ENCODE data around the gene ABLIM2. TPM values are rescaled to one million over a fixed set of nuclear protein-coding genes. Genes with fewer than 3 reads are reported as not detected.

ABLIM2 gene
- total RNA-seq, 1 donor from 2014 or later: 3.5 TPM

GRCh38 chr4:8132947-8133705, 25.5 kb downstream of the ABLIM2 start:
- peaks cover 5% of the 10 kb centered on the region for H3K9me3 Mint-ChIP-seq
- no peak overlapping the region for H3K4me3 Mint-ChIP-seq
- no peaks in the 10 kb centered on the region for H3K36me3 Mint-ChIP-seq
- H3K27me3 Mint-ChIP-seq (ENCODE audit: low read depth): peaks cover 10% of the 10 kb centered on the region
- peaks cover 6% of the 10 kb centered on the region for H3K4me1 Mint-ChIP-seq
- no peak for TF ChIP-seq CTCF (IDR thresholded peaks at IDR 0.05; ENCODE audit: unreplicated experiment)
- H3K27ac Mint-ChIP-seq: no peak overlapping the region
- no peak for DNase-seq (ENCODE audit: low spot score in 2 of 2, unreplicated experiment in 2 of 2)

DNA sequence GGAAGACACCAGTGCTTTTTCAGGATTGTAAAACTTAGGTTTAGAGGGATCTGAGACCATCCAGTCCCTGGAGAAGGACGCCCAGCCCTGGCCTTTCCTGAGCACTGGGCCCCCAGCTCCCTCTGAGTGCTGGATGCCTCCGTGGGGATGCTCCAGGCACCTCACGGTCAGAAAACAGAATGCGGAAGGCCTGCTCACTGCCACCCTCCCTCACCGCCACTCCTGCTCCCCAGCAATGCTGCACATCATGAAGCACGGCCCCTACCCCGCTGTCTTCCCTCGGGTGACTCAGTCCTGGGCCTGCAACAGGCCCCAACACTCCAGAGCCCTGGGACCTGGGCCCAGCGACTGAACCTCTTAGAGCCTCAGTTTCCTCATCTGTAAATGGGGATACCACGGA, 26.2 kb downstream of the ABLIM2 start:
- no peak for TF ChIP-seq CTCF (IDR thresholded peaks at IDR 0.05; ENCODE audit: unreplicated experiment)
- no peak overlapping the region for H3K27ac Mint-ChIP-seq
- peaks cover 8% of the 10 kb centered on the region for H3K4me1 Mint-ChIP-seq
- no peak for DNase-seq (ENCODE audit: low spot score in 2 of 2, unreplicated experiment in 2 of 2)
- H3K36me3 Mint-ChIP-seq: no peaks in the 10 kb centered on the region
- no peak overlapping the region for H3K4me3 Mint-ChIP-seq
- H3K9me3 Mint-ChIP-seq: no peaks in the 10 kb centered on the region
- peaks cover 10% of the 10 kb centered on the region for H3K27me3 Mint-ChIP-seq (ENCODE audit: low read depth)

DNA sequence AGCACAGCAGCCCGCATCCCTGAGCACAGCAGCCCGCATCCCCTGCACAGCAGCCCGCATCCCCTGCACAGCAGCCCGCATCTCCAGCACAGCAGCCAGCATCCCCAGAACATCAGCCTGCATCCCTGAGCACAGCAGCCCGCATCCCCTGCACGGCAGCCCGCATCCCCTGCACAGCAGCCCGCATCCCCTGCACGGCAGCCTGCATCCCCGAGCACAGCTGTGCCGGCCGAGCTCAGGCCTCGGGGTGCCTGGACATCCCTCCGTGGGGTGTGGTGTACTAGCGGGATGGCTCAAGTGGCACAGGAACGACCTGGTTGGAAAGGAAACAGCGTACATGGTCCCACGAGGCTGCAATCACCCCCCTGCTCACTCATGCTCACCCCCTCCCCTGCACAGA, 26.8 kb downstream of the ABLIM2 start:
- peaks cover 10% of the 10 kb centered on the region for H3K27me3 Mint-ChIP-seq (ENCODE audit: low read depth)
- no peak overlapping the region for H3K27ac Mint-ChIP-seq
- no peaks in the 10 kb centered on the region for H3K36me3 Mint-ChIP-seq
- H3K4me3 Mint-ChIP-seq: no peak overlapping the region
- TF ChIP-seq CTCF (IDR thresholded peaks at IDR 0.05; ENCODE audit: unreplicated experiment): no peak
- H3K4me1 Mint-ChIP-seq: peaks cover 8% of the 10 kb centered on the region
- DNase-seq (ENCODE audit: low spot score in 2 of 2, unreplicated experiment in 2 of 2): no peak
- H3K9me3 Mint-ChIP-seq: no peaks in the 10 kb centered on the region

DNA sequence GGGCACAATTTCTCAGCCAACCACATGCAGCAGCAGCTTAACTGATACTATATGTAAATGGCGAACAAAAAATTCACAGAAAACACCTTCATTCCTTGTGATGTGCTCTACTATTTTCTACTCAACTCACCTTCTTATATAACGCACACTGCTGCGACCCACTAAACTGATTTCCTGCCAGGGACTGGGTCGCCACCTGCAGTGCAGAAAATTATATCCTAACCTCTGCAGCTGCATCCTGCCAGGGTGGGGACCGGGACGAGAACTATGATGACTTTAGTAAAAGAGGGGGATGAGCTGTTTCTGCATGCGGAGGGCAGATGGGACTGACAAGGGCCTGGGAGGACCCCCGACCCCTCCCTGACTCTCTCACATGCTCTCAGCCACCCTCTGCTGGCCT, 27.4 kb downstream of the ABLIM2 start:
- no peaks in the 10 kb centered on the region for H3K9me3 Mint-ChIP-seq
- no peak for DNase-seq (ENCODE audit: low spot score in 2 of 2, unreplicated experiment in 2 of 2)
- H3K27ac Mint-ChIP-seq: no peak overlapping the region
- H3K4me3 Mint-ChIP-seq: no peak overlapping the region
- H3K27me3 Mint-ChIP-seq (ENCODE audit: low read depth): peaks cover 10% of the 10 kb centered on the region
- peaks cover 8% of the 10 kb centered on the region for H3K4me1 Mint-ChIP-seq
- TF ChIP-seq CTCF (IDR thresholded peaks at IDR 0.05; ENCODE audit: unreplicated experiment): no peak
- H3K36me3 Mint-ChIP-seq: no peaks in the 10 kb centered on the region

DNA sequence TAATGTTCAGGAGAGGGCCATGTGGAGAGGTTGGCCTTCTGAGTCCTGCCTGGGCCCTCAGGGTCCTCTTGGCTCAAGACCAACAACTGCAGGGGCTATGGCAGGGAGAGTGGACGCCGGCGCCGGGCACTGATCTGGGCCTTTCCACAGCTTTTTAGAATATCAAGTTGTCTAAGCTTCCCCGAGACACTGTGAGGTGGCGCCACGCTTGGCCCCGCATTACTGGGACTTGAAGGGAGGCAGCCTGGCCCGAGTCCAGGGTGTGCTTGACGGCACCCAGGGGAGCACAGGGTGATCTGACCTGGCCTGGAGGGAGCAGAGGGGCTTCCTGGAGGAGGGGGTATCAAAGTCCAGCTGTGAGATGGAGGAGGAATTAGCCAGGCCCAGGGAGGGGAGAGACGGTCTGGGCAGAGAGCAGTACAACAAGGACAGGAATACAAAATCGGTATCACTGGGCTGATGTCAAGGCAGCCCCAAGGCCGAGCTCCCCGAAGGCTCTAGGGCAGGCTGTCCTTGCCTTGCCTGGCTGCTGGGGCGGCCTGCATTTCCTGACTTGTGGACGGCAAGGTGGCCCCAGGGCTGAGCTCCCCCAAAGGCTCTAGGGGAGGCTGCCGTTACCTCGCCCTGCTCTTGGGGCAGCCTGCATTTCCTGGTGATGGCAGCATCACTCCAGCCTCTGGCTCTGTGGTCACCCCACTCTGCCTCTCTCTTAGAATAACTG, 28.1 kb downstream of the ABLIM2 start:
- Mint-ChIP-seq H3K9me3 (no peaks in the 10 kb centered on the region), H3K27ac (no peak overlapping the region), H3K36me3 (no peaks in the 10 kb centered on the region), H3K27me3 (ENCODE audit: low read depth) (peaks cover 10% of the 10 kb centered on the region), H3K4me1 (peaks cover 8% of the 10 kb centered on the region), H3K4me3 (no peak overlapping the region)
- no peak for TF ChIP-seq CTCF (IDR thresholded peaks at IDR 0.05; ENCODE audit: unreplicated experiment)
- DNase-seq (ENCODE audit: low spot score in 2 of 2, unreplicated experiment in 2 of 2): no peak

Measured in mesothelial cell of epicardium (in vitro differentiated cells).